SK-MEL-5 (cell line): ENCODE measurements around the gene JAKMIP2. TPM values are rescaled to one million over a fixed set of nuclear protein-coding genes. Genes with fewer than 3 reads are reported as not detected.
"Not testable (repeated sequence)": the region's sequence is repeated elsewhere in the genome, so short reads cannot be mapped to it uniquely, and the experiment has no call there.

Experiments
- DNase-seq: peaks from one replicate; pipeline ENCODE4 v3.0.0-alpha.2; 2016; ENCODE audit warnings: low read depth, low spot score
- in situ Hi-C: cut with HindIII; loops from 2 replicates; pipeline ENCODE4 v1.10.0; 2016; ENCODE audit warnings: low sequenced_read_pairs, high pct_unique_total_duplicates, low pct_unique_long_range_greater_than_20kb
- total RNA-seq: library from RNA; depleted of rRNA; stranded (reverse); fragments of >200 nt; shearing (Covaris generic); gene quantifications from 2 replicates; pipeline ENCODE4 v1.2.3, GENCODE V29; 2014

JAKMIP2 gene
- total RNA-seq, 1 experiment from 2014 or later, result 0.03 TPM

GRCh38 chr5:147613359-147613758 is 169.2 kb downstream of the JAKMIP2 start:
- no peak for DNase-seq
- in situ Hi-C loops, result no loop called here

GRCh38 chr5:147611483-147611882 is 171.0 kb downstream of the JAKMIP2 start:
- in situ Hi-C loops, result no loop called here
- DNase-seq, result no peak

- DNase-seq, result no peak
- in situ Hi-C loops, result no loop called here
Measured at GRCh38 chr5:147610798-147611197, 171.7 kb downstream of the JAKMIP2 start.

- DNase-seq, result no peak
- in situ Hi-C loops, result no loop called here
Measured at GRCh38 chr5:147601652-147602051, 180.9 kb downstream of the JAKMIP2 start.

- no peak for DNase-seq
- in situ Hi-C loops, result no loop called here
Measured at GRCh38 chr5:147591120-147591519, 191.4 kb downstream of the JAKMIP2 start.

GRCh38 chr5:147590096-147590495 is 192.4 kb downstream of the JAKMIP2 start:
- in situ Hi-C loops, result no loop called here
- no peak for DNase-seq

- in situ Hi-C loops, result no loop called here
- DNase-seq, result no peak
Measured at GRCh38 chr5:147586832-147587231, 195.7 kb downstream of the JAKMIP2 start.

- no peak for DNase-seq
- in situ Hi-C loops, result no loop called here
Measured at GRCh38 chr5:147586221-147586620, 196.3 kb downstream of the JAKMIP2 start.

GRCh38 chr5:147582272-147582671 is 200.3 kb downstream of the JAKMIP2 start:
- DNase-seq, in situ Hi-C loops: not testable (repeated sequence)

GRCh38 chr5:147580418-147580817 is 202.1 kb downstream of the JAKMIP2 start:
- in situ Hi-C loops, result not testable (repeated sequence)

GRCh38 chr5:147578228-147579024 is 204.1 kb downstream of the JAKMIP2 start:
- in situ Hi-C loops, result no loop called here
- peak; percentile 78 for DNase-seq

More at GRCh38 chr5:147580418-147580817, 202.1 kb downstream of the JAKMIP2 start:
- not testable (repeated sequence) for DNase-seq

GRCh38 chr5:147576646-147577535 is 205.6 kb downstream of the JAKMIP2 start:
- in situ Hi-C loops, result no loop called here
- DNase-seq, result peak; percentile 46

- in situ Hi-C loops, result no loop called here
- no peak for DNase-seq
Measured at GRCh38 chr5:147575598-147575997, 206.9 kb downstream of the JAKMIP2 start.

GRCh38 chr5:147573211-147573610 is 209.3 kb downstream of the JAKMIP2 start:
- in situ Hi-C loops, result no loop called here
- peak; percentile 67 for DNase-seq

- in situ Hi-C loops, result no loop called here
- DNase-seq, result no peak
Measured at GRCh38 chr5:147568710-147569406, 213.7 kb downstream of the JAKMIP2 start.

GRCh38 chr5:147567917-147568598 is 214.5 kb downstream of the JAKMIP2 start:
- DNase-seq, result no peak
- in situ Hi-C loops, result no loop called here

- DNase-seq, result no peak
Measured at GRCh38 chr5:147565524-147565923, 217.0 kb downstream of the JAKMIP2 start.

More at GRCh38 chr5:147565524-147565923, 217.0 kb downstream of the JAKMIP2 start:
- in situ Hi-C loops, result no loop called here
